ENCODE data around the gene MARCO.

Gene MARCO

DNA sequence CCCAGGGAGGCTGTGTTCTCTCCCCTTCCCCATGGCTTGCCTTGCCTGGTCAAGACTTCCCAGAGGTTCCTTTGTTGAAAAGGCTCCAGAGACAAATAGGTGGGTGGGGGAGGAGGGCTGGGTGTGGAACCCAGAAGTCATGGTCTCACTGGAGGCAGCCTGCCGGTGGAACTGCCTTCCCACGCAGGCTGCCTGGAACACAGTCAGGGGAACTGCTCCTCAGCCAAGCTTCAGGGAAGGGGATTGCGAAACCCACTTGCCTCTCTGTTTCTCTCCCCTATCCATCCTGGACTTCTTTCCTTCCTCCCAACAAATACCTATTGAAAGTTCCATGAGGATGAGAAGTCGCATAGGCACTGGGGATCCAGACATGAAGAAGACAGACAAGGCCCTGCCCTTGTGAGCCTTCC is 31.6 kb downstream of the MARCO start:
- POLR2A ChIA-PET, result no interaction called here
- no peak for DNase-seq (ENCODE audit: extremely low spot score)
- TF ChIP-seq ELF4 (IDR thresholded peaks at IDR 0.05) (no peak), ARNT (IDR thresholded peaks at IDR 0.05) (no peak), SUZ12 (IDR thresholded peaks at IDR 0.05) (no peak), L3MBTL2 (conservative IDR thresholded peaks at IDR 0.05) (no peak), BHLHE40 (IDR thresholded peaks at IDR 0.05; ENCODE audit: borderline replicate concordance) (no peak), HDGF (IDR thresholded peaks at IDR 0.05; ENCODE audit: borderline replicate concordance) (no peak)
- TF ChIP-seq, protein P1, sequence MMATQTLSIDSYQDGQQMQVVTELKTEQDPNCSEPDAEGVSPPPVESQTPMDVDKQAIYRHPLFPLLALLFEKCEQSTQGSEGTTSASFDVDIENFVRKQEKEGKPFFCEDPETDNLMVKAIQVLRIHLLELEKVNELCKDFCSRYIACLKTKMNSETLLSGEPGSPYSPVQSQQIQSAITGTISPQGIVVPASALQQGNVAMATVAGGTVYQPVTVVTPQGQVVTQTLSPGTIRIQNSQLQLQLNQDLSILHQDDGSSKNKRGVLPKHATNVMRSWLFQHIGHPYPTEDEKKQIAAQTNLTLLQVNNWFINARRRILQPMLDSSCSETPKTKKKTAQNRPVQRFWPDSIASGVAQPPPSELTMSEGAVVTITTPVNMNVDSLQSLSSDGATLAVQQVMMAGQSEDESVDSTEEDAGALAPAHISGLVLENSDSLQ (IDR thresholded peaks at IDR 0.05), result no peak
- CTCF ChIA-PET, result no interaction called here

- ChIA-PET POLR2A (no interaction called here), CTCF (no interaction called here)
- DNase-seq (ENCODE audit: extremely low spot score), result no peak
- TF ChIP-seq ZNF384 (IDR thresholded peaks at IDR 0.05) (no peak), TARDBP (IDR thresholded peaks at IDR 0.05) (no peak), L3MBTL2 (conservative IDR thresholded peaks at IDR 0.05) (no peak), SP1 (IDR thresholded peaks at IDR 0.05) (no peak), FOXA1 (IDR thresholded peaks at IDR 0.05) (no peak), ELF4 (IDR thresholded peaks at IDR 0.05) (no peak), FOXK2 (IDR thresholded peaks at IDR 0.05) (no peak), HDGF (IDR thresholded peaks at IDR 0.05; ENCODE audit: borderline replicate concordance) (no peak), NFRKB (IDR thresholded peaks at IDR 0.05) (no peak), LEF1 (IDR thresholded peaks at IDR 0.05; ENCODE audit: borderline replicate concordance) (no peak), ARNT (IDR thresholded peaks at IDR 0.05) (no peak)
- TF ChIP-seq, protein P1 (IDR thresholded peaks at IDR 0.05), result no peak
Observed at GRCh38 chr2:118974103-118974993, 32.4 kb downstream of the MARCO start.

DNA sequence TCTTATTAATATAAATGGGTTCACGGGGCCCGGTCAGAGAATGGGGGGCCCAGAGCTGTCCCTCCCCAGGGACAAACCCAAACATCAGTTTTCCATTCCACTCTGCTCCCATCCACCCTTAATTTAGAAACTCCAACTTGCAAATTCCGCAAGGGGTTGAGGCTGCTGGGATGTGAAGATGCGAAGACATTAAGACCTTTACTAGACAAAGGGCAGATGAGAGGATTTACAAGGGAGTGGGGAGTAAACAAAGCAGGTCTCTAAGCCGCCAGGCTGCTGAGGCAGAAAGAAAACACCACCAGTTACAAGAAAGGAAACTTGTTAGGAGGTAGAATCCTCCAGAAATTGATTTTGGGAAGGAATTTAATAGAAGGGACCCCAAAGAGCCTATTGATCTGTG is 33.1 kb downstream of the MARCO start:
- ChIA-PET CTCF (no interaction called here), POLR2A (no interaction called here)
- no peak for DNase-seq (ENCODE audit: extremely low spot score)
- TF ChIP-seq, protein P1 (IDR thresholded peaks at IDR 0.05), result no peak
- TF ChIP-seq BHLHE40 (IDR thresholded peaks at IDR 0.05; ENCODE audit: borderline replicate concordance), result no peak
- no peak for TF ChIP-seq NFRKB (IDR thresholded peaks at IDR 0.05)
- TF ChIP-seq FOXK2 (IDR thresholded peaks at IDR 0.05), result no peak
- no peak for TF ChIP-seq L3MBTL2 (conservative IDR thresholded peaks at IDR 0.05)
- TF ChIP-seq HDGF (IDR thresholded peaks at IDR 0.05; ENCODE audit: borderline replicate concordance), result no peak
- TF ChIP-seq ZNF384 (IDR thresholded peaks at IDR 0.05), result no peak
- TF ChIP-seq ARNT (IDR thresholded peaks at IDR 0.05), result no peak
- TF ChIP-seq FOXM1 (IDR thresholded peaks at IDR 0.05; ENCODE audit: borderline replicate concordance), result no peak
- TF ChIP-seq SP1 (IDR thresholded peaks at IDR 0.05), result no peak
- TF ChIP-seq CTBP1 (IDR thresholded peaks at IDR 0.05; ENCODE audit: borderline replicate concordance), result no peak
- TF ChIP-seq FOXA1 (IDR thresholded peaks at IDR 0.05), result no peak
- TF ChIP-seq SUZ12 (IDR thresholded peaks at IDR 0.05), result no peak
- TF ChIP-seq ELF4 (IDR thresholded peaks at IDR 0.05), result no peak
- TF ChIP-seq TARDBP (IDR thresholded peaks at IDR 0.05), result no peak
- no peak for TF ChIP-seq LEF1 (IDR thresholded peaks at IDR 0.05; ENCODE audit: borderline replicate concordance)

DNA sequence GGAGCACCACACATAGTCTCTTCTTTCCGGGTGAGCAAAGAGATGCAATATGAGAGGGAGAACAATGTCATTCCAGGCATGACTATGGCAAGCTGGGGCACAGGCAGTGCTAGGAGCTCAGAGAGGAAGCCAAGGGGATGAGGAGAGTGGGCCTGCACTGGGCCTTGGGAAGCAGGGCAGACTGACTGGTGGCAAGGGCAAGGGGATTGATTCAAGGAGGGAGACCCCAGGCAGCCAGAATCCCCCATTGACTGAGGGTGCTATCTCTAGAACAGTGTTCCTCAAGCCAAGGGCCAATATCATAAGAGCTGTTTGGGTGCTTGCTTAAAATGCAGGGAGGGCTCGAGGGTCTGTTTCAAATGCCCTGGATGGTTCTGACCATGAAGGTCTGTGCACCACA is 36.1 kb downstream of the MARCO start:
- POLR2A ChIA-PET, result no interaction called here
- TF ChIP-seq FOXK2 (IDR thresholded peaks at IDR 0.05) (no peak), HDGF (IDR thresholded peaks at IDR 0.05; ENCODE audit: borderline replicate concordance) (no peak), TARDBP (IDR thresholded peaks at IDR 0.05) (no peak), SUZ12 (IDR thresholded peaks at IDR 0.05) (no peak), ZNF384 (IDR thresholded peaks at IDR 0.05) (no peak), FOXM1 (IDR thresholded peaks at IDR 0.05; ENCODE audit: borderline replicate concordance) (no peak), L3MBTL2 (conservative IDR thresholded peaks at IDR 0.05) (no peak), CTBP1 (IDR thresholded peaks at IDR 0.05; ENCODE audit: borderline replicate concordance) (no peak), BHLHE40 (IDR thresholded peaks at IDR 0.05; ENCODE audit: borderline replicate concordance) (no peak), NFRKB (IDR thresholded peaks at IDR 0.05) (no peak), FOXA1 (IDR thresholded peaks at IDR 0.05) (no peak)
- TF ChIP-seq, protein P1 (IDR thresholded peaks at IDR 0.05), result no peak
- CTCF ChIA-PET, result no interaction called here
- no peak for DNase-seq (ENCODE audit: extremely low spot score)

- POLR2A ChIA-PET, result no interaction called here
- CTCF ChIA-PET, result no interaction called here
- no peak for DNase-seq (ENCODE audit: extremely low spot score)
- TF ChIP-seq HDGF (IDR thresholded peaks at IDR 0.05; ENCODE audit: borderline replicate concordance) (no peak), TARDBP (IDR thresholded peaks at IDR 0.05) (no peak), ARNT (IDR thresholded peaks at IDR 0.05) (no peak), SP1 (IDR thresholded peaks at IDR 0.05) (no peak), NFRKB (IDR thresholded peaks at IDR 0.05) (no peak), FOXK2 (IDR thresholded peaks at IDR 0.05) (no peak), CTBP1 (IDR thresholded peaks at IDR 0.05; ENCODE audit: borderline replicate concordance) (no peak), SUZ12 (IDR thresholded peaks at IDR 0.05) (no peak), L3MBTL2 (conservative IDR thresholded peaks at IDR 0.05) (no peak), ELF4 (IDR thresholded peaks at IDR 0.05) (no peak), FOXA1 (IDR thresholded peaks at IDR 0.05) (no peak), LEF1 (IDR thresholded peaks at IDR 0.05; ENCODE audit: borderline replicate concordance) (no peak), FOXM1 (IDR thresholded peaks at IDR 0.05; ENCODE audit: borderline replicate concordance) (no peak), ZNF384 (IDR thresholded peaks at IDR 0.05) (no peak), BHLHE40 (IDR thresholded peaks at IDR 0.05; ENCODE audit: borderline replicate concordance) (no peak)
- TF ChIP-seq, protein P1 (IDR thresholded peaks at IDR 0.05), result no peak
Observed at GRCh38 chr2:118979152-118979861, 37.3 kb downstream of the MARCO start.

Measured in HEK293T (cell line).